ENCODE data around the gene TRPC6.

GRCh38 chr11:101553891-101554292 lies 29.9 kb downstream of the TRPC6 start:
- TF ChIP-seq CTCF (IDR thresholded peaks at IDR 0.05; ENCODE audit: low read length) (no peak), EZH2 (IDR thresholded peaks at IDR 0.05; ENCODE audit: borderline replicate concordance, low read length) (no peak)

Data from OCI-LY1 (cell line).